ENCODE measurements around the gene GNAI3. TPM values are rescaled to one million over a fixed set of nuclear protein-coding genes. Genes with fewer than 3 reads are reported as not detected.

Gene GNAI3
- total RNA-seq, 4 donors from 2014 or later: 5.9 to 7.2 (median 6.6) TPM

DNA sequence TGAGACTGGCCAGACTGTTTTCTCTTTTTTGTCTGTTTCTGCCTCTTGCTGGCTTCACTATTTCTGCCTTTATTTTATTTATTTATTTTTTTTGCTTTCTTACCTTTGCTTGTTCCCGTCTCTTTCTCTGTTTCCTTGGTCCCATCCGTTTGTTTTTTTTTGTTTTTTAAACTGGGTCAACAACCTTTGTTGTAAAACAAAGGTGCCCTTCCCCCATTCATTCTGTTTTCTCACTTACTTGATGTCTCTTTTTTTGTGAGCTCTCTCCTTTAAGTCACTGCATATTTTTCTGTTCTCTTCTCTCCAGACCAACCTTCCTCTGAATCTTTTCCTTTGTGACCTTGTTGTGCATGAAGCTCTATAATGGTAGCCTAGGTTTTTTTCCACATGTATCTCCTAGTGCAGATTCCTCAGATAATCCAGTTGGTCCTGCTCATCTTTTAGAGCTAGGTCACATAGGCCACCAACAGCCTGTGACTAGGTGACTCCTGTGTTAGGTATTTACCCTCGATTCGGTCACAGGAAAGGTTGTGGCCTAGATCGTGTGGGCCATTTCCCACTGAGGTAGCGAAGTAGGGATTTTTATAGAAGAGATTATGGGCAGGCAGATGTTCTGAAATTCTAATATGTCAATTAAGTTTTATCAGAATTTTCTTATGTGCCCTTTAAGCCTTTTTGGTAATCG is 15.9 kb downstream of the GNAI3 start:
- TF ChIP-seq, protein P1, sequence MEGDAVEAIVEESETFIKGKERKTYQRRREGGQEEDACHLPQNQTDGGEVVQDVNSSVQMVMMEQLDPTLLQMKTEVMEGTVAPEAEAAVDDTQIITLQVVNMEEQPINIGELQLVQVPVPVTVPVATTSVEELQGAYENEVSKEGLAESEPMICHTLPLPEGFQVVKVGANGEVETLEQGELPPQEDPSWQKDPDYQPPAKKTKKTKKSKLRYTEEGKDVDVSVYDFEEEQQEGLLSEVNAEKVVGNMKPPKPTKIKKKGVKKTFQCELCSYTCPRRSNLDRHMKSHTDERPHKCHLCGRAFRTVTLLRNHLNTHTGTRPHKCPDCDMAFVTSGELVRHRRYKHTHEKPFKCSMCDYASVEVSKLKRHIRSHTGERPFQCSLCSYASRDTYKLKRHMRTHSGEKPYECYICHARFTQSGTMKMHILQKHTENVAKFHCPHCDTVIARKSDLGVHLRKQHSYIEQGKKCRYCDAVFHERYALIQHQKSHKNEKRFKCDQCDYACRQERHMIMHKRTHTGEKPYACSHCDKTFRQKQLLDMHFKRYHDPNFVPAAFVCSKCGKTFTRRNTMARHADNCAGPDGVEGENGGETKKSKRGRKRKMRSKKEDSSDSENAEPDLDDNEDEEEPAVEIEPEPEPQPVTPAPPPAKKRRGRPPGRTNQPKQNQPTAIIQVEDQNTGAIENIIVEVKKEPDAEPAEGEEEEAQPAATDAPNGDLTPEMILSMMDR (IDR thresholded peaks at IDR 0.05): no peak
- TF ChIP-seq POLR2A (IDR thresholded peaks at IDR 0.05; ENCODE audit: low read depth) (no peak), POLR2AphosphoS5 (IDR thresholded peaks at IDR 0.05) (no peak), EP300 (IDR thresholded peaks at IDR 0.05) (no peak)

DNA sequence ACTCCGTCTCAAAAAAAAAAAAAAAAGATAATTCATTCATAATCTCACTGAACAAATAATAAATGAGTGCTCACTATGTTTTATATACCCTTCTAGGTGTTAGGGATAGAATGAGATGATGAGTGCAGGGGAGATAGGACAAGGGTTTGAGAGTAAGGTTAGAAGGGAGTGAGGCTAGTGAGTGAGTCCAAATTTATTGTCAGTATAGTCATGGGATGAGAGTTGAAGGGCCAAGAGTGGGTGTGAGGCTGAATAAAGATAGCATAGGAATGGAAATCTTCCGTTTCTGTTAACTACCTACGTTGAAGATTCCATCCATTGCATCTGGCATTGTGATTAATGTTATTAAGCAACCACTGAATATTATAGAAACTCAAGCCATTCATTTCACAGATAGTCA is 16.8 kb downstream of the GNAI3 start:
- Histone ChIP-seq H3K36me3 (no peaks in the 10 kb centered on the region), H3K27me3 (no peaks in the 10 kb centered on the region), H3K27ac (replicated peaks in 1 of 4) (no peak overlapping the region), H3K4me1 (peaks cover 45 to 93% (median 77%) of the 10 kb centered on the region in 4 donors), H3K9me3 (no peaks in the 10 kb centered on the region), H3K4me3 (no peak overlapping the region)
- TF ChIP-seq POLR2A (IDR thresholded peaks at IDR 0.05; ENCODE audit: low read depth): no peak
- TF ChIP-seq, protein P1 (IDR thresholded peaks at IDR 0.05): no peak
- TF ChIP-seq EP300 (IDR thresholded peaks at IDR 0.05): no peak
- TF ChIP-seq POLR2AphosphoS5 (IDR thresholded peaks at IDR 0.05): no peak
- no peak for DNase-seq (ENCODE audit: extremely low spot score)
- WGBS: 94% methylated on average over 3 of the region's 3 CpGs
- intact Hi-C loops (cut with DNase I): no loop called here

More for the DNA sequence above, 15.9 kb downstream of the GNAI3 start:
- H3K36me3 ChIP-seq: no peaks in the 10 kb centered on the region
- H3K27ac ChIP-seq (replicated peaks in 1 of 4): no peak overlapping the region
- H3K4me1 ChIP-seq: peaks cover 39 to 86% (median 76%) of the 10 kb centered on the region in 4 donors
- 87% methylated on average over 7 of the region's 7 CpGs for WGBS
- intact Hi-C loops (cut with DNase I): no loop called here
- no peaks in the 10 kb centered on the region for H3K9me3 ChIP-seq
- H3K4me3 ChIP-seq: no peak overlapping the region
- H3K27me3 ChIP-seq: no peaks in the 10 kb centered on the region
- no peak for DNase-seq (ENCODE audit: extremely low spot score)

DNA sequence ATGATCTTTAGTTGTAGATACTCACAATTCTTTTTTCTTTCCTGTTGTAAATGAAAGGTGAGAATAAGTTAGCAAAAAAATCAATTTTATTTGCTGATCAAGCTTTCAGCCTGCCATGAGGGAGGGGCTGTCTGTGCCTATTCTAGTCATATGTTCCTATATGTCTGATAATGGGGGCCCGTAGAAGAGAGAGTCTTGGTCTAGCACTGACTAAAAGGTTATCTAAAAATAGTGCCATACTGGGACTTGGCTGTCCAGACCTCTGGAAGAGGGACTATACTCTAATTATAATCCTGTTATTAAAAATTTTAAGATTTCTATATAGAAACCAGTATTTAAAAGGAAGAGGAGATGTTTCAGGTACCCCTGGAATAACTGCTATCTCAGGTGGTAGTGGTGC is 18.6 kb downstream of the GNAI3 start:
- Histone ChIP-seq H3K4me1 (peaks cover 60 to 95% (median 76%) of the 10 kb centered on the region in 4 donors), H3K9me3 (no peaks in the 10 kb centered on the region), H3K27ac (replicated peaks in 1 of 4) (no peak overlapping the region), H3K4me3 (no peak overlapping the region), H3K27me3 (no peaks in the 10 kb centered on the region), H3K36me3 (no peaks in the 10 kb centered on the region)
- DNase-seq (ENCODE audit: extremely low spot score): no peak
- intact Hi-C loops (cut with DNase I): no loop called here
- 64% methylated on average over 1 of the region's 1 CpG for WGBS
- TF ChIP-seq POLR2A (IDR thresholded peaks at IDR 0.05; ENCODE audit: low read depth) (no peak), EP300 (IDR thresholded peaks at IDR 0.05) (no peak), POLR2AphosphoS5 (IDR thresholded peaks at IDR 0.05) (no peak)
- TF ChIP-seq, protein P1 (IDR thresholded peaks at IDR 0.05): no peak

- Histone ChIP-seq H3K27ac (replicated peaks in 1 of 4) (no peak overlapping the region), H3K27me3 (no peaks in the 10 kb centered on the region), H3K4me1 (peaks cover 52 to 85% (median 72%) of the 10 kb centered on the region in 4 donors), H3K9me3 (no peaks in the 10 kb centered on the region), H3K4me3 (no peak overlapping the region), H3K36me3 (no peaks in the 10 kb centered on the region)
- TF ChIP-seq POLR2A (IDR thresholded peaks at IDR 0.05; ENCODE audit: low read depth): no peak
- no peak for TF ChIP-seq EP300 (IDR thresholded peaks at IDR 0.05)
- TF ChIP-seq, protein P1 (IDR thresholded peaks at IDR 0.05): no peak
- TF ChIP-seq POLR2AphosphoS5 (IDR thresholded peaks at IDR 0.05): no peak
- DNase-seq (ENCODE audit: extremely low spot score): no peak
- 95% methylated on average over 4 of the region's 4 CpGs for WGBS
- intact Hi-C loops (cut with DNase I): no loop called here
These were observed 19.7 kb downstream of the GNAI3 start for GRCh38 chr1:109567877-109568672.

Data from esophagus muscularis mucosa (tissue), 4 donors.